Mesendoderm (in vitro differentiated cells): ENCODE measurements around the gene CHMP2B.

Source experiments
- DNase-seq: peaks from one replicate; pipeline ENCODE4 v3.0.0; 2013
- H2AK5ac ChIP-seq: 2 replicates; pipeline ENCODE4 v1.6.1; 2013; ENCODE audit warnings: low read length, inconsistent platforms
- H2BK120ac ChIP-seq: 2 replicates; pipeline ENCODE4 v1.6.1; 2013; ENCODE audit warnings: low read depth, mild to moderate bottlenecking, low read length, moderate library complexity, mixed read lengths
- H2BK15ac ChIP-seq: replicated peaks from 2 replicates; pipeline ENCODE4 v1.6.1; 2013; ENCODE audit warnings: low read depth, mild to moderate bottlenecking, moderate library complexity
- H2BK5ac ChIP-seq: 2 replicates; pipeline ENCODE4 v1.6.1; 2013; ENCODE audit warnings: low read length, inconsistent platforms
- H3K18ac ChIP-seq: 2 replicates; pipeline ENCODE4 v1.6.1; 2013; ENCODE audit warnings: mild to moderate bottlenecking, low read length, mixed read lengths
- H3K23ac ChIP-seq: one replicate; pipeline ENCODE4 v1.6.1; 2013; ENCODE audit warnings: low read length
- H3K27ac ChIP-seq: 2 replicates; pipeline ENCODE4 v1.5.1; 2013; ENCODE audit warnings: low read depth, mild to moderate bottlenecking, inconsistent platforms, low read length, moderate library complexity
- H3K27me3 ChIP-seq: 2 replicates; pipeline ENCODE4 v1.6.1; 2013; ENCODE audit warnings: low read length, control low read depth, mild to moderate bottlenecking, inconsistent platforms; ENCODE audit not compliant: insufficient read depth, poor library complexity
- H3K36me3 ChIP-seq: 2 replicates; pipeline ENCODE4 v1.6.1; 2013; ENCODE audit warnings: low read length, inconsistent platforms; ENCODE audit not compliant: control insufficient read depth, insufficient read depth
- H3K4ac ChIP-seq: one replicate; pipeline ENCODE4 v1.6.1; 2013; ENCODE audit warnings: low read depth, mild to moderate bottlenecking, low read length, moderate library complexity
- H3K4me1 ChIP-seq: 2 replicates; pipeline ENCODE4 v1.6.1; 2013; ENCODE audit warnings: low read depth, low read length, inconsistent platforms; ENCODE audit not compliant: control insufficient read depth
- H3K4me2 ChIP-seq: 2 replicates; pipeline ENCODE4 v1.6.1; 2013; ENCODE audit warnings: low read length
- H3K4me3 ChIP-seq: 2 replicates; pipeline ENCODE4 v1.5.1; 2013; ENCODE audit warnings: mild to moderate bottlenecking, low read length
- H3K56ac ChIP-seq: one replicate; pipeline ENCODE4 v1.6.1; 2013; ENCODE audit warnings: low read length
- H3K79me1 ChIP-seq: 2 replicates; pipeline ENCODE4 v1.6.1; 2013; ENCODE audit warnings: low read length, inconsistent platforms
- H3K79me2 ChIP-seq: 2 replicates; pipeline ENCODE4 v1.6.1; 2013; ENCODE audit warnings: mild to moderate bottlenecking, low read length; ENCODE audit not compliant: control insufficient read depth, insufficient read depth
- H3K9ac ChIP-seq: 2 replicates; pipeline ENCODE4 v1.6.1; 2013; ENCODE audit warnings: low read length, inconsistent platforms
- H4K5ac ChIP-seq: one replicate; pipeline ENCODE4 v1.6.1; 2013; ENCODE audit warnings: low read length
- H4K8ac ChIP-seq: one replicate; pipeline ENCODE4 v1.6.1; 2013; ENCODE audit warnings: low read depth, mild to moderate bottlenecking, control low read depth, low read length, moderate library complexity
- WGBS: extraction: QIAGEN DNeasy Blood & Tissue Kit; methylation state at CpG from one replicate; pipeline ENCODE4 v1.1.7; 2013; ENCODE audit warnings: low lambda C conversion rate, missing lambda C conversion rate; ENCODE audit not compliant: insufficient coverage; ENCODE audit errors: extremely low coverage; 5-methylcytosine and 5-hydroxymethylcytosine counted together

CHMP2B gene

GRCh38 chr3:87191175-87191574 lies 35.9 kb upstream of the CHMP2B start:
- H2AK5ac ChIP-seq, result no peak overlapping the region
- no peaks in the 10 kb centered on the region for H3K27me3 ChIP-seq
- no peak overlapping the region for H4K5ac ChIP-seq
- no peak overlapping the region for H3K4ac ChIP-seq
- no peaks in the 10 kb centered on the region for H3K4me1 ChIP-seq
- no peak for DNase-seq
- H2BK120ac ChIP-seq, result no peak overlapping the region
- H3K36me3 ChIP-seq, result no peaks in the 10 kb centered on the region
- no peak overlapping the region for H3K9ac ChIP-seq
- WGBS, result no CpG with 5 or more reads among the region's 2 CpGs
- H3K79me2 ChIP-seq, result no peaks in the 10 kb centered on the region
- H3K27ac ChIP-seq, result no peak overlapping the region
- no peaks in the 10 kb centered on the region for H3K79me1 ChIP-seq
- no peak overlapping the region for H3K4me3 ChIP-seq
- no peak overlapping the region for H3K23ac ChIP-seq
- no peak overlapping the region for H3K56ac ChIP-seq
- no peak overlapping the region for H3K4me2 ChIP-seq
- no peak overlapping the region for H4K8ac ChIP-seq
- no peak overlapping the region for H3K18ac ChIP-seq
- no peak overlapping the region for H2BK15ac ChIP-seq
- no peak overlapping the region for H2BK5ac ChIP-seq

GRCh38 chr3:87191641-87192040 lies 35.5 kb upstream of the CHMP2B start:
- no peak overlapping the region for H3K4me2 ChIP-seq
- no peaks in the 10 kb centered on the region for H3K27me3 ChIP-seq
- H4K5ac ChIP-seq, result no peak overlapping the region
- no peaks in the 10 kb centered on the region for H3K79me2 ChIP-seq
- H3K27ac ChIP-seq, result no peak overlapping the region
- H3K56ac ChIP-seq, result no peak overlapping the region
- H2BK15ac ChIP-seq, result no peak overlapping the region
- no peak overlapping the region for H3K4ac ChIP-seq
- no peak overlapping the region for H4K8ac ChIP-seq
- no peak overlapping the region for H2BK5ac ChIP-seq
- no peaks in the 10 kb centered on the region for H3K79me1 ChIP-seq
- no peak overlapping the region for H3K23ac ChIP-seq
- H3K36me3 ChIP-seq, result no peaks in the 10 kb centered on the region
- no peak overlapping the region for H3K9ac ChIP-seq
- no peak overlapping the region for H3K4me3 ChIP-seq
- no peak overlapping the region for H3K18ac ChIP-seq
- H2BK120ac ChIP-seq, result no peak overlapping the region
- DNase-seq, result no peak
- H2AK5ac ChIP-seq, result no peak overlapping the region
- no peaks in the 10 kb centered on the region for H3K4me1 ChIP-seq

DNA sequence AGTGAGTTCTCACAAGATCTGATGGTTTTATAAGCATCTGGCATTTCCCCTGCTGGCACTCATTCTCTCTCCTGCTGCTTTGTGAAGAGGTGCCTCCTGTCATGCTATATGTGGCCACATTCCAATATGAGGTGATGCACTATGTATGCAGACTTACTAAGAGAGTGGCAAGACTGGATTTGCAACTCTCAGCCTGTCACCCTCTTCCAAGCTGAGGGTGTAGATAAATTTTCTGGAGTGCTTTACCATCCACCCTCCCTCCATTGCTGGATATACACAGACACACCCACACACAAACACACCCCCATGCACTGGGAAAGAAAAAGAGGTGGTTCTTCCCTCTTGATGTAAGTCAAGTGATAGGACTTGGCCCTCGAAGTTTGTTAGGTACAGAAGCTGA lies 30.2 kb upstream of the CHMP2B start:
- H3K36me3 ChIP-seq, result no peaks in the 10 kb centered on the region
- no peaks in the 10 kb centered on the region for H3K79me1 ChIP-seq
- no peak overlapping the region for H2BK120ac ChIP-seq
- H3K79me2 ChIP-seq, result no peaks in the 10 kb centered on the region
- H3K27me3 ChIP-seq, result no peaks in the 10 kb centered on the region
- no peaks in the 10 kb centered on the region for H3K4me1 ChIP-seq
- no peak overlapping the region for H3K4me2 ChIP-seq
- no peak overlapping the region for H3K4me3 ChIP-seq
- DNase-seq, result peak; percentile 36
- H2BK15ac ChIP-seq, result no peak overlapping the region
- H4K8ac ChIP-seq, result no peak overlapping the region
- no peak overlapping the region for H3K23ac ChIP-seq
- H3K56ac ChIP-seq, result no peak overlapping the region
- H4K5ac ChIP-seq, result no peak overlapping the region
- H2BK5ac ChIP-seq, result no peak overlapping the region
- no peak overlapping the region for H3K27ac ChIP-seq
- no peak overlapping the region for H3K18ac ChIP-seq
- no peak overlapping the region for H3K9ac ChIP-seq
- no peak overlapping the region for H3K4ac ChIP-seq
- WGBS, result no CpG with 5 or more reads among the region's 1 CpG
- H2AK5ac ChIP-seq, result no peak overlapping the region

DNA sequence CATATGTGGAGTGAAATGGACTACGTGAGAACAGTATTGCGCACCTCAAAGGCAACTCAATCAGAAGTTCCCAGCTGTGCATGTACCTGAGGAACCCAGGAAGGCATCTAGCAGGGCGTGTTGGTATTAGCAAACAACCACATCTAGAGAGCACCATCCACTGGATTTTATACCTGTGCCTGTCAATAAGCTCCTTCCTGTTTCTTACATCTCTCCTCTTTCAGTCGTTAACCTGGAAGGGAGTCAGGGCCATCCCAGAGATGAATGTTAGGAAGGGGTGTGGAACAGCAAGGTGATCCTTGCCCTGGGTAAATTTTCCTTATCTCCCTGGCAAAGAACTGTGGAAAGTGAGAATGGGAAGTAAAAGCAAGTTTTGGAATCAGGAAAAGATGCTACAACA lies 29.6 kb upstream of the CHMP2B start:
- Histone ChIP-seq H3K79me2 (no peaks in the 10 kb centered on the region), H3K4me1 (no peaks in the 10 kb centered on the region), H4K8ac (no peak overlapping the region), H2AK5ac (no peak overlapping the region), H2BK5ac (no peak overlapping the region), H3K4ac (no peak overlapping the region), H3K27ac (no peak overlapping the region), H4K5ac (no peak overlapping the region), H3K27me3 (no peaks in the 10 kb centered on the region), H3K79me1 (no peaks in the 10 kb centered on the region), H2BK15ac (no peak overlapping the region), H3K4me3 (no peak overlapping the region), H3K23ac (no peak overlapping the region), H2BK120ac (no peak overlapping the region), H3K9ac (no peak overlapping the region), H3K56ac (no peak overlapping the region), H3K36me3 (no peaks in the 10 kb centered on the region), H3K18ac (no peak overlapping the region), H3K4me2 (no peak overlapping the region)
- WGBS, result no CpG with 5 or more reads among the region's 4 CpGs
- no peak for DNase-seq

DNA sequence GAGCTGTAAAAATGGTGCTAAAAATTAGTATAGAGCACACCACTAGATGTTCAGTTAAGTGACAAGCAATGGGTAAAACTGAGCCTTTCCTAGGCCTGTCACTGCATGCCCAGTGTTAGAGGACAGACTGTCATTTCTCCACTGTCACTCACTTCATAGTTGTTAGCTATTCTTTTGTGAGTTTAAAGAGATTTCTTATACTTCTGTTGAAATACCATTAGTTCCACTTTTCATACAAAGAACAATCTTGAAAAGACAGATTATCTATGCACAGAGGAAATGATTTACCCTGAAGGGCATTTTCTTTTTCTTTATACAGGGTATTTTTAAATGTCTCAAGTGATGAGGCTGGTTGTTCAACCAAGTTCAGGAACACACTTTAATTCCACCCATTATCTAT lies 28.3 kb upstream of the CHMP2B start:
- DNase-seq, result no peak
- Histone ChIP-seq H3K4ac (no peak overlapping the region), H3K56ac (no peak overlapping the region)

DNA sequence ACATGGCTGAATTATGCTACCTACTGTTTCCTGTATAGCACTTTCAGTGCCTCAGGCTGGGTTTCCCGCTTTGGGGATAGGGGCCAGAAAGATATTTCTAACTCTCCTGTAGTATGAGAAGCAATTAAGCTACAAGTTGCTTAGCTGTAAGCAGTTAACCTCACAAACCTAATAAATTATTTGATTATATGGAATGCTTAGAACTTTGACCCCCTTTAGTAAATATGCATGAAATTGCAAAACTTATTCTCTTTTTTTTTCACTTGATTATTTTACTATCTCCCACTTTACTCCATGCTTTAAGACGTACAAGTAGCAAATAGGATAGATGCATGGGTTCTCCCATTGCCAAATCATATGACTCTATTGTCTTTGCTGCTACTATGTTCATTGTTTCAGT lies 27.5 kb upstream of the CHMP2B start:
- H3K4ac ChIP-seq, result no peak overlapping the region
- WGBS, result no CpG with 5 or more reads among the region's 2 CpGs
- H3K79me2 ChIP-seq, result no peaks in the 10 kb centered on the region
- no peak overlapping the region for H3K23ac ChIP-seq
- H3K4me3 ChIP-seq, result no peak overlapping the region
- H3K56ac ChIP-seq, result no peak overlapping the region
- no peak overlapping the region for H4K8ac ChIP-seq
- DNase-seq, result no peak
- no peak overlapping the region for H3K9ac ChIP-seq
- no peak overlapping the region for H3K27ac ChIP-seq
- H3K18ac ChIP-seq, result no peak overlapping the region
- H2BK120ac ChIP-seq, result no peak overlapping the region
- H3K27me3 ChIP-seq, result no peaks in the 10 kb centered on the region
- no peak overlapping the region for H2AK5ac ChIP-seq
- no peaks in the 10 kb centered on the region for H3K4me1 ChIP-seq
- no peaks in the 10 kb centered on the region for H3K79me1 ChIP-seq
- no peak overlapping the region for H2BK15ac ChIP-seq
- no peak overlapping the region for H4K5ac ChIP-seq
- no peak overlapping the region for H3K4me2 ChIP-seq
- no peak overlapping the region for H2BK5ac ChIP-seq
- no peaks in the 10 kb centered on the region for H3K36me3 ChIP-seq

More for the DNA sequence above, 28.3 kb upstream of the CHMP2B start:
- no peak overlapping the region for H4K8ac ChIP-seq
- H3K36me3 ChIP-seq, result no peaks in the 10 kb centered on the region
- no peak overlapping the region for H2BK5ac ChIP-seq
- no peak overlapping the region for H3K9ac ChIP-seq
- no peaks in the 10 kb centered on the region for H3K4me1 ChIP-seq
- no peak overlapping the region for H2AK5ac ChIP-seq
- no peak overlapping the region for H2BK15ac ChIP-seq
- no peaks in the 10 kb centered on the region for H3K79me1 ChIP-seq
- H3K79me2 ChIP-seq, result no peaks in the 10 kb centered on the region
- H3K27ac ChIP-seq, result no peak overlapping the region
- no peak overlapping the region for H2BK120ac ChIP-seq
- H3K18ac ChIP-seq, result no peak overlapping the region
- H3K4me2 ChIP-seq, result no peak overlapping the region
- no peak overlapping the region for H3K4me3 ChIP-seq
- no peak overlapping the region for H4K5ac ChIP-seq
- H3K23ac ChIP-seq, result no peak overlapping the region
- H3K27me3 ChIP-seq, result no peaks in the 10 kb centered on the region
